K562 (cell line): Measurements from ENCODE around the gene KRTCAP2. TPM values are rescaled to one million over a fixed set of nuclear protein-coding genes. Genes with fewer than 3 reads are reported as not detected.

Experiments used
- ATAC-seq: fragments of 200-7000 bp; cut with Tn5 transposase; 3 replicates; pipeline ENCODE4 v1.9.1; 2020; ENCODE audit warnings: moderate library complexity
- BruUV-seq: library from RNA; stranded (reverse); fragments of 400-500 nt; replicated peaks from 2 replicates; lab custom pipeline; 2021; lab: Mats Ljungman, UMichigan
- CTCF ChIA-PET: fragments of 300-600 bp; formaldehyde crosslinking; extraction: SDS; loops from one replicate; lab custom pipeline; 2021; ENCODE audit warnings: low intra/inter-chr PET ratio; lab: Yijun Ruan, JAX
- POLR2A ChIA-PET: fragments of 300-600, 350-650 bp; sonication (Branson Sonifier 250); formaldehyde crosslinking; extraction: SDS; loops from one replicate; lab custom pipeline; 2021; ENCODE audit warnings: antibody characterized with exemption, inconsistent platforms; lab: Yijun Ruan, JAX
- DNase-seq, 4 experiments: peaks; one replicate each; pipeline versions ENCODE4 v3.0.0 to v3.0.0-alpha.2; 2011 to 2018; ENCODE audit warnings: low spot score in 3 of 4, mixed read lengths in 3 of 4; ENCODE audit errors: extremely low read depth in 1 of 4
- FAIRE-seq: peaks from 2 replicates; lab custom pipeline; 2011; peaks lifted over from hg19 to GRCh38; lab: Jason Lieb, UNC
- H2AFZ ChIP-seq: 2 replicates; pipeline ENCODE4 v1.6.0; 2011; ENCODE audit warnings: low read depth, low read length, control low read depth, inconsistent platforms
- H3K27ac ChIP-seq: fragments of 200-600 bp; 3 replicates; pipeline ENCODE4 v1.8.0; 2011; ENCODE audit warnings: low read depth, mild to moderate bottlenecking, control low read depth, inconsistent platforms, low read length, moderate library complexity, mixed read lengths; ENCODE audit errors: extremely low read depth
- H3K27me3 ChIP-seq, 2 experiments: fragments of 300-600 bp in 1 of 2; 2 replicates in 1 of 2; 3 replicates in 1 of 2; pipeline versions ENCODE4 v1.6.0 to v1.8.0; 2011; ENCODE audit warnings: inconsistent platforms in 2 of 2, low read length in 2 of 2, mild to moderate bottlenecking in 1 of 2, mixed read lengths in 1 of 2, moderate library complexity in 1 of 2; ENCODE audit not compliant: control insufficient read depth in 2 of 2, insufficient read depth in 2 of 2
- H3K36me3 ChIP-seq: fragments of 300-600 bp; 3 replicates; pipeline ENCODE4 v1.8.0; 2011; ENCODE audit warnings: mild to moderate bottlenecking, low read length, inconsistent platforms; ENCODE audit not compliant: control insufficient read depth, insufficient read depth
- H3K4me1 ChIP-seq, 2 experiments: fragments of 200-600 bp in 1 of 2; replicated peaks in 1 of 2; 2 replicates in 1 of 2; 3 replicates in 1 of 2; pipeline versions ENCODE4 v1.5.1 to v1.8.0; 2011; ENCODE audit warnings: inconsistent platforms in 2 of 2, low read length in 2 of 2, mild to moderate bottlenecking in 1 of 2, mixed read lengths in 1 of 2, moderate library complexity in 1 of 2; ENCODE audit not compliant: control insufficient read depth in 2 of 2, insufficient read depth in 2 of 2
- H3K4me2 ChIP-seq: 2 replicates; pipeline ENCODE4 v1.6.1; 2011; ENCODE audit warnings: low read length, control low read depth, inconsistent platforms, mixed read lengths; ENCODE audit not compliant: insufficient read depth
- H3K4me3 ChIP-seq: fragments of 200-600 bp; sonication (generic), shearing (Covaris generic); 2 replicates; pipeline ENCODE4 v1.5.1; 2016; ENCODE audit warnings: control low read depth, inconsistent platforms
- H3K79me2 ChIP-seq: fragments of 200-600 bp; 3 replicates; pipeline ENCODE4 v1.8.0; 2011; ENCODE audit warnings: low read length, inconsistent platforms; ENCODE audit not compliant: control insufficient read depth, insufficient read depth
- H3K9ac ChIP-seq, 2 experiments: 2 replicates each; pipeline versions ENCODE4 v1.6.0 to v1.6.1; 2011; ENCODE audit warnings: low read depth in 2 of 2, low read length in 2 of 2, control low read depth in 1 of 2, inconsistent platforms in 1 of 2, mild to moderate bottlenecking in 1 of 2, mixed read lengths in 1 of 2; ENCODE audit not compliant: insufficient read depth in 1 of 2
- H3K9me1 ChIP-seq: one replicate; pipeline ENCODE4 v1.6.0; 2011; ENCODE audit warnings: inconsistent platforms, mild to moderate bottlenecking, low read length, moderate library complexity; ENCODE audit not compliant: control insufficient read depth, insufficient read depth
- H3K9me3 ChIP-seq: replicated peaks from 2 replicates; pipeline ENCODE4 v1.5.1; 2011; ENCODE audit warnings: low read depth, low read length, inconsistent platforms; ENCODE audit not compliant: control insufficient read depth, insufficient read depth
- H4K20me1 ChIP-seq: replicated peaks from 2 replicates; pipeline ENCODE4 v1.6.1; 2011; ENCODE audit warnings: low read length, inconsistent platforms, mixed read lengths; ENCODE audit not compliant: control insufficient read depth, insufficient read depth
- ESRRA ChIP-seq: fragments of 450-650 bp; IDR thresholded peaks from 2 replicates; pipeline ENCODE4 v1.6.1; 2014; ENCODE audit warnings: low read depth, mild to moderate bottlenecking, moderate library complexity, borderline replicate concordance
- KLF1 ChIP-seq: fragments of 450-650 bp; IDR thresholded peaks from 2 replicates; pipeline ENCODE4 v1.6.1; 2016; ENCODE audit warnings: missing genetic modification characterization, missing compliant biosample characterization
- RFX7 ChIP-seq: fragments of 250-450 bp; sonication (Bioruptor Pico); IDR thresholded peaks from 2 replicates; pipeline ENCODE4 v1.5.1; 2021; ENCODE audit warnings: mild to moderate bottlenecking
- ZBTB7A ChIP-seq: IDR thresholded peaks from 2 replicates; pipeline ENCODE4 v1.6.1; 2011; ENCODE audit warnings: low read depth, mild to moderate bottlenecking, low read length, moderate library complexity, borderline replicate concordance; ENCODE audit not compliant: control insufficient read depth
- WGBS: fragments of 100-300 bp; shearing (Covaris generic); methylation state at CpG from one replicate; pipeline ENCODE4 v1.1.6; 2016; ENCODE audit warnings: low coverage, mixed read lengths; ENCODE audit not compliant: insufficient coverage; ENCODE audit errors: missing lambda C conversion rate; 5-methylcytosine and 5-hydroxymethylcytosine counted together
- in situ Hi-C: fragments of 300-500 bp; cut with MboI; formaldehyde crosslinking; loops from 4 replicates; pipeline ENCODE4 v1.15.0; 2018; ENCODE audit warnings: inconsistent platforms, mixed read lengths
- intact Hi-C: fragments of 100-400 bp; cut with micrococcal nuclease; formaldehyde crosslinking; loops from 2 replicates; pipeline ENCODE4 v1.14.2; 2022
- polyA plus RNA-seq, 8 experiments: library from polyadenylated mRNA; depleted of rRNA in 4 of 8; stranded (reverse) in 5 of 8; unstranded in 3 of 8; fragments of >200 nt; fragmentation: Nextera tagmentation in 2 of 8; fragmentation: Illumina TruSeq in 1 of 8; extraction: Ambion mirVana in 2 of 8; extraction: Trizol in 1 of 8; gene quantifications; 2 replicates each; pipeline versions ENCODE4 v1.2.1 to v1.2.3, GENCODE V29; 2011 to 2014; ENCODE audit warnings: inconsistent platforms in 1 of 8, missing spikeins in 1 of 8
- total RNA-seq, 7 experiments: library from RNA; depleted of rRNA in 6 of 7; stranded (reverse); fragments of >200 nt in 6 of 7; fragmentation: Illumina TruSeq in 2 of 7; extraction: Trizol in 2 of 7; gene quantifications; 2 replicates each; pipeline versions ENCODE4 v1.2.1 to v1.2.3, GENCODE V29; 2011 to 2021; ENCODE audit warnings: low replicate concordance in 1 of 7
- TF ChIP-seq, protein P1 (sequence below): fragments of 250-450 bp; sonication (Bioruptor Pico); IDR thresholded peaks from 2 replicates; pipeline ENCODE4 v1.5.0; 2022; ENCODE audit warnings: mild to moderate bottlenecking

The KRTCAP2 gene
- total and polyA plus RNA-seq, 9 of the 15 experiments (the other 6 are each of a cell fraction or from before 2014, with no cell fraction given) = 126 to 436 (median 244) TPM

DNA sequence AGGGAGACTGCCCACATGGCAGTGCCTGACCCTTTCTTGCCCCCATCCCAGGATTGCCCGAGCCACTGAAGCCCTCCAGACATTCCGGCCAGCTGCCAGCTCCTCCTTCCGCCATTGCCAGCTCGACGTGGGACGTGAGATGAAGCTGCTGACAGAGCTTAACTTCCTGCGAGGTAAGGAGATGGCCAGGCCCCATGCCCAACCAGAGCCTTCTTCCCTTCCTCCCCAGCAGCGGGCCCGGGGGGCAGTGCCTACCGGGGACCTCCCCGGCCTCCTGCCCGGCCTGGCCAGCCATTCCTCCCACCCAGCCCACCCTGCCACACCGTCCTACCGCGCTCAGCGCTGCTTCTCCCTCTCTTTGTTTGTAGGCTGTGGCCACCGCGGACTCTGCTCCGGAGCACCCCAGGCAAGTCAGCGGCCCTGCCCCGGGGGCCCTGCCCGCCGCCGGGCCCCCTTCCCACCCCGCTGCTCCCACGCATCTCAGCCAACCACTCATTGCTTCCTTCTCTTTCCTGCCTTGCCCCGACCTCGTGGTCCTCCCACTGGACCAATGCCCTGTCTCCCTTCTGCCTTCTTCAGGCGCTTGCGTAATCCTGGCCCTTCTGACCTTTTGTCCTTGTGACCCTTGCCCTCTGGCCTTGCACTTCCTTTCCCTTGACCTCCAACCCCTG, 5.5 kb upstream of the KRTCAP2 start (continued):
- TF ChIP-seq RFX7 (CRISPR knock-in tag) (no peak), ESRRA (peak; percentile 96)

DNA sequence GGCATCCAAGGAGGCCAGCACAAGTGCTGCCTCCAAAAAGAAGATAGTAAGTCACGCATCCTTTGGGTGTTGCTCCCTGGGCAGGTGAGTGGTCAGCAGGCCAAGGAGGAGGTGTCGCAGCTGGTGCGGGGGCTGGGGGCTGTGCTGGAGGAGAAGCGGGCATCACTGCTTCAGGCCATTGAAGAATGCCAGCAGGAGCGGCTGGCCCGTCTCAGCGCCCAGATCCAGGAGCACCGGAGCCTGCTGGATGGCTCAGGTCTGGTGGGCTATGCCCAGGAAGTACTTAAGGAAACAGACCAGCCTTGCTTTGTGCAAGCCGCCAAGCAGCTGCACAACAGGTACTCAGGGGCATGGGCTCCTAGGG, 4.8 kb upstream of the KRTCAP2 start:
- WGBS = 82% methylated on average over 9 of the region's 9 CpGs
- in situ Hi-C loops = no loop called here
- FAIRE-seq (no peak), ATAC-seq (no peak), DNase-seq (no peak)
- H3K27ac ChIP-seq = no peak overlapping the region
- no peaks in the 10 kb centered on the region for H3K9me1 ChIP-seq
- peaks cover 15 to 65% of the 10 kb centered on the region in 2 experiments; a peak in 4 of 5 replicates for H3K4me1 ChIP-seq
- H3K4me2 ChIP-seq = no peak overlapping the region
- no TSS peak for BruUV-seq
- H3K9ac ChIP-seq = no peak overlapping the region
- no peak overlapping the region for H2AFZ ChIP-seq
- ChIA-PET CTCF (interaction anchor here (2.3 kb wide), 1 partner anchor 49 kb away, joined by 17 read pairs; no protein-coding TSS in a partner anchor), POLR2A (interaction anchor here (1.4 kb wide), 1 partner anchor 62 kb away, joined by 4 read pairs; no protein-coding TSS in a partner anchor)
- no peak overlapping the region for H3K4me3 ChIP-seq
- no peaks in the 10 kb centered on the region for H4K20me1 ChIP-seq
- TF ChIP-seq ESRRA = no peak
- TF ChIP-seq, protein P1, sequence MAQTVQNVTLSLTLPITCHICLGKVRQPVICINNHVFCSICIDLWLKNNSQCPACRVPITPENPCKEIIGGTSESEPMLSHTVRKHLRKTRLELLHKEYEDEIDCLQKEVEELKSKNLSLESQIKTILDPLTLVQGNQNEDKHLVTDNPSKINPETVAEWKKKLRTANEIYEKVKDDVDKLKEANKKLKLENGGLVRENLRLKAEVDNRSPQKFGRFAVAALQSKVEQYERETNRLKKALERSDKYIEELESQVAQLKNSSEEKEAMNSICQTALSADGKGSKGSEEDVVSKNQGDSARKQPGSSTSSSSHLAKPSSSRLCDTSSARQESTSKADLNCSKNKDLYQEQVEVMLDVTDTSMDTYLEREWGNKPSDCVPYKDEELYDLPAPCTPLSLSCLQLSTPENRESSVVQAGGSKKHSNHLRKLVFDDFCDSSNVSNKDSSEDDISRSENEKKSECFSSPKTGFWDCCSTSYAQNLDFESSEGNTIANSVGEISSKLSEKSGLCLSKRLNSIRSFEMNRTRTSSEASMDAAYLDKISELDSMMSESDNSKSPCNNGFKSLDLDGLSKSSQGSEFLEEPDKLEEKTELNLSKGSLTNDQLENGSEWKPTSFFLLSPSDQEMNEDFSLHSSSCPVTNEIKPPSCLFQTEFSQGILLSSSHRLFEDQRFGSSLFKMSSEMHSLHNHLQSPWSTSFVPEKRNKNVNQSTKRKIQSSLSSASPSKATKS = no peak
- no peak for TF ChIP-seq ZBTB7A
- TF ChIP-seq KLF1 (tag) = no peak
- TF ChIP-seq, all 486 proteins: peak for 0
- intact Hi-C loops = no loop called here
- Histone ChIP-seq H3K9me3 (no peaks in the 10 kb centered on the region), H3K79me2 (peaks cover 2% of the 10 kb centered on the region), H3K36me3 (no peaks in the 10 kb centered on the region), H3K27me3 (no peaks in the 10 kb centered on the region)
